Measurements from ENCODE around the gene RPS27. TPM values are rescaled to one million over a fixed set of nuclear protein-coding genes. Genes with fewer than 3 reads are reported as not detected.

The RPS27 gene
- total and polyA plus RNA-seq, 2 of the 13 experiments (the other 11 are each of a cell fraction or from before 2014, with no cell fraction given): 3,737 to 9,964 TPM

- TF ChIP-seq KIAA2018 (CRISPR knock-in tag; IDR thresholded peaks at IDR 0.05; ENCODE audit: borderline replicate concordance) (no peak), GFI1 (CRISPR knock-in tag; IDR thresholded peaks at IDR 0.05; ENCODE audit: borderline replicate concordance) (no peak), RBFOX2 (IDR thresholded peaks at IDR 0.05; ENCODE audit: low read depth, low read length) (peak; percentile 93), ZNF414 (CRISPR knock-in tag; IDR thresholded peaks at IDR 0.05) (no peak; the same call in none of the 2 replicates), ZNF333 (CRISPR knock-in tag; IDR thresholded peaks at IDR 0.05; ENCODE audit: borderline replicate concordance) (peak; percentile 45; the same call in 1 of the 2 replicates), SIX4 (CRISPR knock-in tag; IDR thresholded peaks at IDR 0.05) (no peak), ZNF18 (CRISPR knock-in tag; IDR thresholded peaks at IDR 0.05; ENCODE audit: insufficient replicate concordance) (peak; percentile 55), HOXA9 (CRISPR knock-in tag; IDR thresholded peaks at IDR 0.05; ENCODE audit: borderline replicate concordance) (no peak), LCORL (IDR thresholded peaks at IDR 0.05) (no peak), LCORL (CRISPR knock-in tag; IDR thresholded peaks at IDR 0.05) (no peak), EHMT2 (IDR thresholded peaks at IDR 0.05; ENCODE audit: borderline replicate concordance, low read depth, low read length) (no peak), RBM39 (IDR thresholded peaks at IDR 0.05; ENCODE audit: low read depth, low read length, poor library complexity, severe bottlenecking) (no peak), ZNF512 (CRISPR knock-in tag; IDR thresholded peaks at IDR 0.05) (no peak), ZNF556 (CRISPR knock-in tag; IDR thresholded peaks at IDR 0.05; ENCODE audit: borderline replicate concordance) (peak; percentile 75), ZNF10 (CRISPR knock-in tag; IDR thresholded peaks at IDR 0.05; ENCODE audit: borderline replicate concordance, low read depth) (no peak)
These were observed 32.2 kb upstream of the RPS27 start, which contains the start of gene CRTC2 (continued) for GRCh38 chr1:153958111-153958960.
